Tibial nerve (tissue), 4 donors: ENCODE data around the gene RIMS1.

Experiments
- CTCF ChIP-seq, 5 experiments: fragments of 200-600 bp in 3 of 5; fragments of 450-650 bp in 2 of 5; sonication (generic) in 3 of 5; IDR thresholded peaks; one replicate each; pipeline ENCODE4 v1.5.1; 2016 to 2019; ENCODE audit warnings: antibody characterized with exemption in 5 of 5, mild to moderate bottlenecking in 3 of 5, moderate library complexity in 2 of 5
- EP300 ChIP-seq, 2 donors: sonication (generic); formaldehyde crosslinking; IDR thresholded peaks; one replicate each; pipeline ENCODE4 v1.6.1; 2017; ENCODE audit warnings: antibody characterized with exemption in 2 of 2, mild to moderate bottlenecking in 1 of 2

DNA sequence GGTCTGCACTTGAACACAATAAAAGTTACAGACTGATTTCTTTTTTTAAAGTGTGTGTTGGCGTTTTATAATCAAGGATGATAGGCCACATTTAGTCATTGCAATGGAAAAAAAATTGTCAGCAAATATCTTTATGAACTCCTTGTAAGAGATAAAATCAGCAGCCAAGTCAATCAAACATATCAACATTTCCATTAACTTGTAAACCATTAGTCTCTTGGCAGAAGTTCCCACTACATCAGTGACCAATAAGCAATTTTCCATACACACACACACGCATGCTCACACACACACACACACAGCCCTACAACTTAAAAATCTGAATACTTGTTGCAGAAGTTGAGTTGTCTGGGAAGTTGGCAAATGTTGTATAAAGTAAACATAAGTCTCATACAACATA, 419.6 kb downstream of the RIMS1 start:
- TF ChIP-seq EP300 (IDR thresholded peaks at IDR 0.05) (no peak), CTCF (IDR thresholded peaks at IDR 0.05) (no peak)
